Tongue (tissue), 2 donors: ENCODE data around the gene VGLL2. TPM values are rescaled to one million over a fixed set of nuclear protein-coding genes. Genes with fewer than 3 reads are reported as not detected.

Experiments
- small RNA-seq: library from RNA; depleted of rRNA; stranded (forward); fragments of <200 nt; gene quantifications from one replicate; pipeline ENCODE3, GENCODE V24; 2014; ENCODE audit warnings: low replicate concordance
- total RNA-seq: library from RNA; depleted of rRNA; stranded (reverse); fragments of >200 nt; gene quantifications from one replicate; pipeline ENCODE4 v1.2.3, GENCODE V29; 2014

Gene VGLL2
- total RNA-seq, 1 donor from 2014 or later = 18.4 TPM

Small RNA genes within 50 kb of the gene (small RNA-seq; reads per million reads assigned to genes)
- not detected for gene RN7SKP18

Other genes with a start within 250 kb of the VGLL2 start
- 0.92 TPM for gene ROS1, start 160.4 kb downstream of the VGLL2 start, total RNA-seq
- gene DCBLD1, start 217.1 kb downstream of the VGLL2 start, total RNA-seq = 9.9 TPM